DND-41 (cell line): Measurements from ENCODE around the gene AIM2.
"Not testable (repeated sequence)": the region's sequence is repeated elsewhere in the genome, so short reads cannot be mapped to it uniquely, and the experiment has no call there.

Source experiments
- CTCF ChIP-seq: IDR thresholded peaks from 2 replicates; pipeline ENCODE4 v1.5.1; 2012; ENCODE audit warnings: borderline replicate concordance, low read length, moderate library complexity, mild to moderate bottlenecking; ENCODE audit not compliant: poor library complexity, severe bottlenecking; ENCODE audit errors: extremely low read depth
- EZH2 ChIP-seq: IDR thresholded peaks from 3 replicates; pipeline ENCODE4 v1.6.1; 2012; ENCODE audit warnings: borderline replicate concordance, low read depth, mild to moderate bottlenecking, moderate library complexity, low read length, inconsistent platforms; ENCODE audit not compliant: severe bottlenecking

DNA sequence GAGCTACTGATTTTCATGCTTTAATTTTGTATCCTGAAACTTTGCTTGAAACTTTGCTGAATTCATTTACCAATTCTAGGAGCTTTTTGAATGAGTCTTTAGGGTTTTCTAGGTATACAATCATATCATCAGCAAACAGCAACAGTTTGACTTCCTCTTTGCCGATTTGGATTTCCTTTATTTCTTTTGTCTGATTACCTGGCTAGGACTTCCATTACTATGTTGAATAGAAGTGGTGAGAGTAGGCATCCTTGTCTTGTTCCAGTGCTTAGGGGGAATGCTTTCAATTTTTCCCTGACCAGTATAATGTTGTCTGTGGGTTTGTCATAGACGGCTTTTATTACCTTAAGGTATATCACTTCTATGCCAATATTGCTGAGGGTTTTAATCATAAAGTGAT lies 49.7 kb downstream of the AIM2 start:
- not testable (repeated sequence) for TF ChIP-seq CTCF, EZH2
